Activated CD8-positive, alpha-beta memory T cell treated with anti-CD3 and anti-CD28 coated beads for 1 hour (primary cell): ENCODE data around the gene CDO1.
"Not testable (repeated sequence)": the region's sequence is repeated elsewhere in the genome, so short reads cannot be mapped to it uniquely, and the experiment has no call there.

Experiments used
- DNase-seq, 2 donors: peaks; one replicate each; pipeline ENCODE4 v3.0.0-alpha.2; 2020; ENCODE audit warnings: low read depth in 1 of 2; ENCODE audit errors: extremely low read depth in 1 of 2

Gene CDO1

GRCh38 chr5:115831163-115831768, 14.8 kb upstream of the CDO1 start:
- no peak for DNase-seq

- DNase-seq = no peak
Observed at GRCh38 chr5:115829913-115830312, 13.5 kb upstream of the CDO1 start.

- DNase-seq = no peak
Observed at GRCh38 chr5:115825948-115826347, 9.5 kb upstream of the CDO1 start.

- DNase-seq = not testable (repeated sequence)
Observed at GRCh38 chr5:115824983-115825382, 8.5 kb upstream of the CDO1 start.

- no peak for DNase-seq
Observed at GRCh38 chr5:115820846-115821245, 4.4 kb upstream of the CDO1 start.

- no peak for DNase-seq
Observed at GRCh38 chr5:115818821-115819220, 2.4 kb upstream of the CDO1 start.

- no peak for DNase-seq
Observed at GRCh38 chr5:115817386-115817785, 927 bp upstream of the CDO1 start.

- no peak for DNase-seq
Observed at GRCh38 chr5:115815693-115816225, 700 bp downstream of the CDO1 start.

- no peak for DNase-seq
Observed at GRCh38 chr5:115815006-115815692, 1.3 kb downstream of the CDO1 start.

GRCh38 chr5:115813719-115814118, 2.7 kb downstream of the CDO1 start:
- no peak for DNase-seq

- DNase-seq = no peak
Observed at GRCh38 chr5:115812372-115812771, 4.1 kb downstream of the CDO1 start.

GRCh38 chr5:115811406-115811805, 5.1 kb downstream of the CDO1 start:
- DNase-seq = no peak

GRCh38 chr5:115810761-115811160, 5.7 kb downstream of the CDO1 start:
- no peak for DNase-seq

GRCh38 chr5:115809946-115810345, 6.5 kb downstream of the CDO1 start:
- DNase-seq = no peak

GRCh38 chr5:115808066-115808465, 8.4 kb downstream of the CDO1 start:
- not testable (repeated sequence) for DNase-seq

GRCh38 chr5:115807654-115808052, 8.8 kb downstream of the CDO1 start:
- DNase-seq = no peak

GRCh38 chr5:115806986-115807653, 9.3 kb downstream of the CDO1 start:
- DNase-seq = no peak

GRCh38 chr5:115801984-115802383, 14.5 kb downstream of the CDO1 start:
- DNase-seq = no peak

- no peak for DNase-seq
Observed at GRCh38 chr5:115801152-115801551, 15.3 kb downstream of the CDO1 start.

GRCh38 chr5:115800108-115800507, 16.4 kb downstream of the CDO1 start:
- DNase-seq = no peak

- DNase-seq = no peak
Observed at GRCh38 chr5:115798252-115798651, 18.2 kb downstream of the CDO1 start.

- DNase-seq = no peak
Observed at GRCh38 chr5:115796656-115797055, 19.8 kb downstream of the CDO1 start.
